A673 (cell line): ENCODE data around the gene RNF111.

Experiments
- CTCF ChIP-seq: fragments of 300-800, 200-600 bp; sonication (generic); conservative IDR thresholded peaks from 2 replicates; pipeline ENCODE4 v1.5.1; 2017; ENCODE audit warnings: low read depth, mild to moderate bottlenecking, antibody characterized with exemption, low read length, moderate library complexity, mixed read lengths
- EZH2 ChIP-seq: fragments of 200-600 bp; sonication (generic); IDR thresholded peaks from 2 replicates; pipeline ENCODE4 v1.6.1; 2017; ENCODE audit warnings: borderline replicate concordance, low read depth, mild to moderate bottlenecking, mixed read lengths, antibody characterized with exemption, low read length; ENCODE audit not compliant: poor library complexity, severe bottlenecking

- TF ChIP-seq CTCF, result no peak
- TF ChIP-seq EZH2, result no peak
Measured at GRCh38 chr15:58994906-58995453, 7.5 kb downstream of the RNF111 start.
